HepG2 (cell line): ENCODE results near the gene INAFM1. TPM values are rescaled to one million over a fixed set of nuclear protein-coding genes. Genes with fewer than 3 reads are reported as not detected.

Source experiments
- AHDC1 ChIP-seq: sonication (generic); formaldehyde crosslinking; IDR thresholded peaks from 2 replicates; pipeline ENCODE4 v1.5.1; 2020; ENCODE audit warnings: mild to moderate bottlenecking, missing genetic modification reagents, borderline replicate concordance
- CAMTA2 ChIP-seq: sonication (generic); formaldehyde crosslinking; IDR thresholded peaks from 2 replicates; pipeline ENCODE4 v1.4.0; 2020; ENCODE audit warnings: mild to moderate bottlenecking, missing genetic modification reagents, borderline replicate concordance
- DNMT3B ChIP-seq: conservative IDR thresholded peaks from 2 replicates; pipeline ENCODE4 v1.6.1; 2016; ENCODE audit warnings: missing biosample characterization, control low read depth
- FUBP1 ChIP-seq: sonication (generic); formaldehyde crosslinking; IDR thresholded peaks from 2 replicates; pipeline ENCODE4 v1.5.1; 2020; ENCODE audit warnings: missing genetic modification reagents, mild to moderate bottlenecking, borderline replicate concordance
- NR2C2 ChIP-seq: sonication (generic); formaldehyde crosslinking; IDR thresholded peaks from 2 replicates; pipeline ENCODE4 v1.4.0; 2020; ENCODE audit warnings: missing genetic modification reagents, mild to moderate bottlenecking, moderate library complexity, borderline replicate concordance
- ZBTB2 ChIP-seq: sonication (generic); formaldehyde crosslinking; IDR thresholded peaks from 2 replicates; pipeline ENCODE4 v1.8.0; 2022; ENCODE audit warnings: low read depth, missing genetic modification reagents
- ZBTB42 ChIP-seq: sonication (generic); formaldehyde crosslinking; IDR thresholded peaks from 2 replicates; pipeline ENCODE4 v1.5.0; 2020; ENCODE audit warnings: mild to moderate bottlenecking, missing genetic modification reagents
- ZNF230 ChIP-seq: sonication (generic); formaldehyde crosslinking; IDR thresholded peaks from 2 replicates; pipeline ENCODE4 v1.4.0; 2020; ENCODE audit warnings: mild to moderate bottlenecking, missing genetic modification reagents
- ZNF331 ChIP-seq: sonication (generic); formaldehyde crosslinking; IDR thresholded peaks from 2 replicates; pipeline ENCODE4 v1.4.0; 2020; ENCODE audit warnings: missing genetic modification reagents
- ZNF451 ChIP-seq: sonication (generic); formaldehyde crosslinking; IDR thresholded peaks from 2 replicates; pipeline ENCODE4 v1.5.0; 2020; ENCODE audit warnings: mild to moderate bottlenecking, missing genetic modification reagents
- ZNF772 ChIP-seq: sonication (generic); formaldehyde crosslinking; IDR thresholded peaks from 2 replicates; pipeline ENCODE4 v1.5.0; 2020; ENCODE audit warnings: mild to moderate bottlenecking, missing genetic modification reagents
- ZSCAN25 ChIP-seq: sonication (generic); formaldehyde crosslinking; IDR thresholded peaks from 2 replicates; pipeline ENCODE4 v1.8.0; 2022; ENCODE audit warnings: mild to moderate bottlenecking, missing genetic modification reagents
- polyA plus RNA-seq, 8 experiments: library from polyadenylated mRNA; depleted of rRNA in 3 of 8; stranded (reverse) in 7 of 8; unstranded in 1 of 8; fragments of >200 nt; fragmentation: Illumina TruSeq in 4 of 8; extraction: Trizol in 4 of 8; gene quantifications; 2 replicates each; pipeline versions ENCODE4 v1.2.1 to v1.2.3, GENCODE V29; 2011 to 2016; ENCODE audit warnings: low read depth in 4 of 8, missing spikeins in 1 of 8, mixed read lengths in 1 of 8; ENCODE audit not compliant: insufficient read depth in 1 of 8
- total RNA-seq, 5 experiments: library from RNA; depleted of rRNA; stranded (reverse); fragments of >200 nt; fragmentation: Illumina TruSeq; extraction: Trizol; gene quantifications; 2 replicates each; pipeline ENCODE4 v1.2.3, GENCODE V29; 2016; ENCODE audit warnings: low read depth in 1 of 5
- TF ChIP-seq, protein P1 (sequence below): sonication (generic); formaldehyde crosslinking; IDR thresholded peaks from 2 replicates; pipeline ENCODE4 v1.4.0; 2020; ENCODE audit warnings: missing genetic modification reagents, borderline replicate concordance
- TF ChIP-seq, protein P2 (sequence below): IDR thresholded peaks from 2 replicates; pipeline ENCODE4 v1.6.1; 2016; ENCODE audit warnings: missing genetic modification reagents, missing compliant biosample characterization

The INAFM1 gene
- total and polyA plus RNA-seq, 2 of the 13 experiments (the other 11 are each of a cell fraction or from before 2014, with no cell fraction given), result 0.88 to 1.9 TPM

DNA sequence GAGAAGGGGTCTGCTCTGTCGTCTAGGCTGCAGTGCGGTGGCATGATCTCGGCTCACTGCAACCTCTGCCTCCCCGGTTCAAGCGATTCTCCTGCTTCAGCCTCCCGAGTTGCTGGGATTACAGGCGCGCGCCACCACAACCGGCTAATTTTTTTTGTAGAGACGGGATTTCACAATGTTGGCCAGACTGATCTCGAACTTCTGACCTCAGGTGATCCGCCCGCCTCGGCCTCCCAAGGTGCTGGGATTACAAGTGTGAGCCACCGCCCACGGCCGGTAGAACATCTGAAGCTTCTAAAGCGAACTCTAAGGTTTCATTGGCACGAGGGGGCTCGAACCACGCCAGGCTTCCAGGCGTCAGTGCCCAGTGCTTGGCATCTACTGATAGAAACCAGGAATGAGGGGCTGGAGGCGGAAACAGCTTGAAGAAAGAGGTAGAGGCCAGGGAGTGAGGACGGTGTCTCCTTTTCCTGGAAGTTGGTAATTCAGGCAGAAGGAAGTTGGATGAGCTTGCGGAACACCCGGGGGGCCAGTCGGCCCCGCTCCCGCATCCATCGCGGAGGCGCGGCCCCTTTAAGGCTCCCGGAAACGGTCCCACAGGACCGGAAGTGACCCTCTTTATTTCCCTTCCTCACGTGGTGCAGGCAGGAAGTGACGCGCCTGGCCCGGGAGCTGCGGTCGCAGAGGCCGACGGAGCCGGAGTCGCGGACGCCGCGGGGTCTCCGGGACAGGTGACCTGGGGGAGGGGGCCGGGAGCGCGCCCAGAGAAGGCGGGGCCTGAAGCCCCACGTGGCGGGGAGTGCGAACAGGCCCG lies 18.6 kb upstream of the INAFM1 start, which contains the start of gene CCDC9 (continued):
- 0 out of 2 replicates have a peak, but pooled peaks have one; percentile 16 for TF ChIP-seq AHDC1 (CRISPR knock-in tag)
- TF ChIP-seq ZSCAN25 (CRISPR knock-in tag), result no peak
- TF ChIP-seq FUBP1 (CRISPR knock-in tag), result no peak
- no peak for TF ChIP-seq ZBTB42
- TF ChIP-seq NR2C2 (CRISPR knock-in tag), result peak; percentile 90
- no peak for TF ChIP-seq ZNF230 (CRISPR knock-in tag)
- peak; percentile 44; the same call in 1 of the 2 replicates for TF ChIP-seq ZNF451
- TF ChIP-seq ZNF331 (CRISPR knock-in tag), result peak; percentile 15; the same call in 1 of the 2 replicates
- peak; percentile 74; the same call in 1 of the 2 replicates for TF ChIP-seq ZNF772
- 0 out of 2 replicates have a peak, but pooled peaks have one; percentile 62 for TF ChIP-seq DNMT3B
- TF ChIP-seq, protein P1, sequence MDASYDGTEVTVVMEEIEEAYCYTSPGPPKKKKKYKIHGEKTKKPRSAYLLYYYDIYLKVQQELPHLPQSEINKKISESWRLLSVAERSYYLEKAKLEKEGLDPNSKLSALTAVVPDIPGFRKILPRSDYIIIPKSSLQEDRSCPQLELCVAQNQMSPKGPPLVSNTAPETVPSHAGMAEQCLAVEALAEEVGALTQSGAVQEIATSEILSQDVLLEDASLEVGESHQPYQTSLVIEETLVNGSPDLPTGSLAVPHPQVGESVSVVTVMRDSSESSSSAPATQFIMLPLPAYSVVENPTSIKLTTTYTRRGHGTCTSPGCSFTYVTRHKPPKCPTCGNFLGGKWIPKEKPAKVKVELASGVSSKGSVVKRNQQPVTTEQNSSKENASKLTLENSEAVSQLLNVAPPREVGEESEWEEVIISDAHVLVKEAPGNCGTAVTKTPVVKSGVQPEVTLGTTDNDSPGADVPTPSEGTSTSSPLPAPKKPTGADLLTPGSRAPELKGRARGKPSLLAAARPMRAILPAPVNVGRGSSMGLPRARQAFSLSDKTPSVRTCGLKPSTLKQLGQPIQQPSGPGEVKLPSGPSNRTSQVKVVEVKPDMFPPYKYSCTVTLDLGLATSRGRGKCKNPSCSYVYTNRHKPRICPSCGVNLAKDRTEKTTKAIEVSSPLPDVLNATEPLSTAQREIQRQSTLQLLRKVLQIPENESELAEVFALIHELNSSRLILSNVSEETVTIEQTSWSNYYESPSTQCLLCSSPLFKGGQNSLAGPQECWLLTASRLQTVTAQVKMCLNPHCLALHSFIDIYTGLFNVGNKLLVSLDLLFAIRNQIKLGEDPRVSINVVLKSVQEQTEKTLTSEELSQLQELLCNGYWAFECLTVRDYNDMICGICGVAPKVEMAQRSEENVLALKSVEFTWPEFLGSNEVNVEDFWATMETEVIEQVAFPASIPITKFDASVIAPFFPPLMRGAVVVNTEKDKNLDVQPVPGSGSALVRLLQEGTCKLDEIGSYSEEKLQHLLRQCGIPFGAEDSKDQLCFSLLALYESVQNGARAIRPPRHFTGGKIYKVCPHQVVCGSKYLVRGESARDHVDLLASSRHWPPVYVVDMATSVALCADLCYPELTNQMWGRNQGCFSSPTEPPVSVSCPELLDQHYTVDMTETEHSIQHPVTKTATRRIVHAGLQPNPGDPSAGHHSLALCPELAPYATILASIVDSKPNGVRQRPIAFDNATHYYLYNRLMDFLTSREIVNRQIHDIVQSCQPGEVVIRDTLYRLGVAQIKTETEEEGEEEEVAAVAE (CRISPR knock-in tag), result no peak
- peak; percentile 59; the same call in 1 of the 2 replicates for TF ChIP-seq CAMTA2 (CRISPR knock-in tag)
- TF ChIP-seq, protein P2, sequence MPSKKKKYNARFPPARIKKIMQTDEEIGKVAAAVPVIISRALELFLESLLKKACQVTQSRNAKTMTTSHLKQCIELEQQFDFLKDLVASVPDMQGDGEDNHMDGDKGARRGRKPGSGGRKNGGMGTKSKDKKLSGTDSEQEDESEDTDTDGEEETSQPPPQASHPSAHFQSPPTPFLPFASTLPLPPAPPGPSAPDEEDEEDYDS (CRISPR knock-in tag), result peak; percentile 62
- TF ChIP-seq ZBTB2 (CRISPR knock-in tag), result peak; percentile 97
